Common myeloid progenitor, CD34-positive (primary cell): ENCODE measurements around the gene GDF15.
A peak's percentile ranks its signal among the peaks of the same experiment; 100 is the strongest.
"Not testable (repeated sequence)": the region's sequence is repeated elsewhere in the genome, so short reads cannot be mapped to it uniquely, and the experiment has no call there.

Experiments
- CTCF ChIA-PET: fragments of 350-600 bp; sonication (Branson Sonifier 250); formaldehyde crosslinking; loops from one replicate; lab custom pipeline; 2021; ENCODE audit warnings: antibody characterized with exemption; lab: Charles Lee
- POLR2A ChIA-PET: fragments of 350-600 bp; sonication (Branson Sonifier 250); formaldehyde crosslinking; loops from one replicate; lab custom pipeline; 2021; ENCODE audit warnings: antibody characterized with exemption; lab: Charles Lee
- DNase-seq, 3 donors: peaks; one replicate each; pipeline versions ENCODE4 v3.0.0 to v3.0.0-alpha.2; 2013
- H3K27ac ChIP-seq, 2 experiments: 1 replicate in 1 of 2; 2 replicates in 1 of 2; pipeline ENCODE4 v1.7.0; 2013; ENCODE audit warnings: inconsistent platforms in 2 of 2, low read length in 2 of 2, mild to moderate bottlenecking in 2 of 2, low read depth in 1 of 2, moderate library complexity in 1 of 2; ENCODE audit not compliant: severe bottlenecking in 2 of 2, insufficient read depth in 1 of 2, poor library complexity in 1 of 2
- H3K27me3 ChIP-seq, 5 experiments: replicated peaks in 2 of 5; 1 replicate in 3 of 5; 2 replicates in 2 of 5; pipeline versions ENCODE4 v1.6.1 to v1.7.0; 2013; ENCODE audit warnings: low read length in 4 of 5, mild to moderate bottlenecking in 2 of 5, moderate library complexity in 2 of 5, inconsistent platforms in 1 of 5; ENCODE audit not compliant: insufficient read depth in 5 of 5, control insufficient read depth in 4 of 5
- H3K36me3 ChIP-seq, 4 experiments: 1 replicate in 2 of 4; 2 replicates in 2 of 4; pipeline versions ENCODE4 v1.6.1 to v1.7.0; 2013; ENCODE audit warnings: low read length in 3 of 4, control low read depth in 1 of 4, mild to moderate bottlenecking in 1 of 4; ENCODE audit not compliant: control insufficient read depth in 4 of 4, insufficient read depth in 4 of 4
- H3K4me1 ChIP-seq, 4 experiments: 1 replicate in 3 of 4; 2 replicates in 1 of 4; pipeline versions ENCODE4 v1.6.1 to v1.7.1; 2013; ENCODE audit warnings: low read length in 3 of 4, mild to moderate bottlenecking in 3 of 4, control low read depth in 1 of 4, inconsistent platforms in 1 of 4, moderate library complexity in 1 of 4; ENCODE audit not compliant: control insufficient read depth in 4 of 4, insufficient read depth in 4 of 4; ENCODE audit errors: control extremely low read depth in 1 of 4
- H3K4me3 ChIP-seq, 7 experiments: 1 replicate in 4 of 7; 2 replicates in 3 of 7; pipeline versions ENCODE4 v1.5.1 to v1.7.0; 2013; ENCODE audit warnings: mild to moderate bottlenecking in 7 of 7, low read length in 6 of 7, moderate library complexity in 6 of 7, inconsistent platforms in 2 of 7, low read depth in 2 of 7, control low read depth in 1 of 7; ENCODE audit not compliant: insufficient read depth in 4 of 7, control insufficient read depth in 1 of 7; ENCODE audit errors: extremely low read depth in 1 of 7
- H3K9me3 ChIP-seq, 5 experiments: 1 replicate in 4 of 5; 2 replicates in 1 of 5; pipeline versions ENCODE4 v1.6.1 to v1.7.1; 2013; ENCODE audit warnings: low read length in 4 of 5, mild to moderate bottlenecking in 2 of 5, inconsistent platforms in 1 of 5, low read depth in 1 of 5, moderate library complexity in 1 of 5; ENCODE audit not compliant: control insufficient read depth in 4 of 5, insufficient read depth in 2 of 5; ENCODE audit errors: control extremely low read depth in 1 of 5
- WGBS: methylation state at CpG from one replicate; pipeline ENCODE4 v1.1.5; 2013; ENCODE audit not compliant: insufficient coverage; 5-methylcytosine and 5-hydroxymethylcytosine counted together

The GDF15 gene

GRCh38 chr19:18373407-18373891 lies 12.5 kb upstream of the GDF15 start:
- Histone ChIP-seq H3K27me3 (no peaks in the 10 kb centered on the region), H3K27ac (peak overlapping the region; percentile 61 to 90), H3K4me1 (peaks cover 4 to 45% (median 30%) of the 10 kb centered on the region in 4 experiments), H3K4me3 (peak overlapping the region in 2 of 7 experiments; percentile 44 to 57), H3K36me3 (peaks cover 0 to 10% (median 3%) of the 10 kb centered on the region in 4 experiments), H3K9me3 (no peaks in the 10 kb centered on the region)
- CTCF ChIA-PET: interaction anchor here (0.8 to 0.9 kb wide), 2 partner anchors 37 to 38 kb away, joined by 3 read pairs; no protein-coding TSS in a partner anchor
- POLR2A ChIA-PET: no interaction called here
- DNase-seq: no peak
- WGBS: 80% methylated on average over 1 of the region's 4 CpGs

- H3K27ac ChIP-seq: peak overlapping the region; percentile 61 to 90
- peaks cover 4 to 45% (median 30%) of the 10 kb centered on the region in 4 experiments for H3K4me1 ChIP-seq
- no peaks in the 10 kb centered on the region for H3K9me3 ChIP-seq
- H3K36me3 ChIP-seq: peaks cover 0 to 7% (median 3%) of the 10 kb centered on the region in 4 experiments
- CTCF ChIA-PET: interaction anchor here (0.7 to 1.2 kb wide), 5 partner anchors 9 to 36 kb away, joined by 3 to 4 read pairs (median 3); no protein-coding TSS in a partner anchor
- H3K27me3 ChIP-seq: no peaks in the 10 kb centered on the region
- H3K4me3 ChIP-seq: peak overlapping the region in 6 of 7 experiments; percentile 5 to 57 (median 38)
- peak; percentile 80 to 97 (median 95) for DNase-seq
- 5% methylated on average over 10 of the region's 17 CpGs for WGBS
- POLR2A ChIA-PET: interaction anchor here (0.6 to 0.9 kb wide), 3 partner anchors 8 to 43 kb away, joined by 3 to 6 read pairs (median 3); no protein-coding TSS in a partner anchor
These were observed 11.9 kb upstream of the GDF15 start for GRCh38 chr19:18373892-18374629.

GRCh38 chr19:18377026-18377425 lies 8.9 kb upstream of the GDF15 start:
- no peaks in the 10 kb centered on the region for H3K36me3 ChIP-seq
- CTCF ChIA-PET: no interaction called here
- peak in 1 of 3 donors; percentile 17 for DNase-seq
- H3K9me3 ChIP-seq: no peaks in the 10 kb centered on the region
- POLR2A ChIA-PET: no interaction called here
- no peaks in the 10 kb centered on the region for H3K27me3 ChIP-seq
- WGBS: 100% methylated on average over 4 of the region's 6 CpGs
- H3K4me3 ChIP-seq: no peak overlapping the region
- peaks cover 4 to 52% (median 35%) of the 10 kb centered on the region in 4 experiments for H3K4me1 ChIP-seq
- no peak overlapping the region for H3K27ac ChIP-seq

- Histone ChIP-seq H3K4me3 (no peak overlapping the region), H3K36me3 (no peaks in the 10 kb centered on the region), H3K4me1 (peaks cover 0 to 26% (median 7%) of the 10 kb centered on the region in 4 experiments), H3K27me3 (no peaks in the 10 kb centered on the region), H3K9me3 (no peaks in the 10 kb centered on the region), H3K27ac (peak overlapping the region in 1 of 2 experiments; percentile 35)
- DNase-seq: peak; percentile 22 to 80 (median 76)
- ChIA-PET POLR2A (interaction anchor here (0.6 kb wide), 1 partner anchor 39 kb away, joined by 4 read pairs; the partner anchor contains the start of gene SSBP4), CTCF (interaction anchor here (0.6 to 3.3 kb wide), 15 partner anchors 8 to 101 kb away, joined by 3 to 15 read pairs (median 4); no protein-coding TSS in a partner anchor)
- 90% methylated on average over 12 of the region's 22 CpGs for WGBS
These were observed 5.9 kb upstream of the GDF15 start for GRCh38 chr19:18379803-18380747.

GRCh38 chr19:18380843-18381242 lies 5.1 kb upstream of the GDF15 start:
- Histone ChIP-seq H3K27ac (no peak overlapping the region), H3K9me3 (no peaks in the 10 kb centered on the region), H3K4me1 (peaks cover 0 to 23% (median 10%) of the 10 kb centered on the region in 4 experiments), H3K36me3 (no peaks in the 10 kb centered on the region), H3K4me3 (no peak overlapping the region), H3K27me3 (no peaks in the 10 kb centered on the region)
- ChIA-PET CTCF (interaction anchor here (0.8 to 3.3 kb wide), 11 partner anchors 9 to 102 kb away, joined by 3 to 8 read pairs (median 4); no protein-coding TSS in a partner anchor), POLR2A (no interaction called here)
- WGBS: 67% methylated on average over 3 of the region's 3 CpGs
- DNase-seq: no peak

GRCh38 chr19:18383622-18384021 lies 2.3 kb upstream of the GDF15 start:
- H3K4me3 ChIP-seq, H3K27me3 ChIP-seq, H3K9me3 ChIP-seq, H3K27ac ChIP-seq, POLR2A ChIA-PET, DNase-seq, H3K36me3 ChIP-seq: not testable (repeated sequence)
- H3K4me1 ChIP-seq: peaks cover 0 to 38% (median 25%) of the 10 kb centered on the region in 4 experiments
- CTCF ChIA-PET: interaction anchor here (1.1 to 3.4 kb wide), 5 partner anchors 8 to 33 kb away, joined by 3 to 16 read pairs (median 5); no protein-coding TSS in a partner anchor
- WGBS: 92% methylated on average over 5 of the region's 11 CpGs
